GDM1 (cell line): Measurements from ENCODE around the gene CAMK2N2.

ENCODE experiments used
- DNase-seq: peaks from one replicate; lab custom pipeline; 2025; lab: John Stamatoyannopoulos, UW

CAMK2N2 gene

DNA sequence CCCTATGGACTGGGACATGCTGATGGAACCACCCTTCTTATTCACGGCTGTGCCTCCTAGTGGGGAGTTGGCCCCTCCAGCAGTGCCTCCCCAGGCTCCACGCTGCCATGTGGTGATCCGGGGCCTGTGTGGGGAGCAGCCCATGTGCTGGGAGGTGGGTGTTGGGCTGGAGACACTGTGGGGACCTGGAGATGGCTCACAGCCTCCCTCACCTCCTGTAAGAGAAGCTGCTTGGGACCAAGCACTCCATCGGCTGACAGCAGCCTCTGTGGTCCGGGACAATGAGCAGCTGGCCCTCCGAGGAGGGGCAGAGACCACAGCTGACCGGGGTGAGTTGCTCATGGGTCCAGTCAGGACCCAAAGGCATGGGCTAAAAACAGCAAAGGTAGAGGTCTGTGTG, 21.6 kb downstream of the CAMK2N2 start:
- no peak for DNase-seq

DNA sequence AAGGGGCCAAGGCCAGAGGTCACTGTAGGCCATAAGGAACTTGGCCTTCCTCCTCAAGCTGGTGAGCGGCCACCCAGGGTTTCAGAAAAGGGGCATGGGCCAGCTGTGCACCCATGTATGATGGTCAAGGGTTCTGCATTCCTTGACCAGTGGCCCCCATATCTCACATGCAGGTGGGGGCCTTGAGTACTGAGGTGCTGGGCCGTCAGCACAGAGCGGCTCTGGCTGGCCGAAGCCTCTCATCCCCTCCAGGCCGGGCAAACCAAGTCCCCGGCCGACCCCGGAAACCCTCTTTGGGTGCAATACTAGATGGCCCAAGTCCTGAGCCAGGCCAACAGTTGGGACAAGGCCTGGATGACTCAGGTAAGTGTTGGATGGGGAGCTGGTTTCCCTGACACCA, 22.1 kb downstream of the CAMK2N2 start:
- DNase-seq = no peak

- no peak for DNase-seq
Observed at GRCh38 chr3:184238246-184238818, 23.0 kb downstream of the CAMK2N2 start.

- DNase-seq = no peak
Observed at GRCh38 chr3:184237807-184238206, 23.5 kb downstream of the CAMK2N2 start.

- no peak for DNase-seq
Observed at GRCh38 chr3:184237211-184237610, 24.1 kb downstream of the CAMK2N2 start.

DNA sequence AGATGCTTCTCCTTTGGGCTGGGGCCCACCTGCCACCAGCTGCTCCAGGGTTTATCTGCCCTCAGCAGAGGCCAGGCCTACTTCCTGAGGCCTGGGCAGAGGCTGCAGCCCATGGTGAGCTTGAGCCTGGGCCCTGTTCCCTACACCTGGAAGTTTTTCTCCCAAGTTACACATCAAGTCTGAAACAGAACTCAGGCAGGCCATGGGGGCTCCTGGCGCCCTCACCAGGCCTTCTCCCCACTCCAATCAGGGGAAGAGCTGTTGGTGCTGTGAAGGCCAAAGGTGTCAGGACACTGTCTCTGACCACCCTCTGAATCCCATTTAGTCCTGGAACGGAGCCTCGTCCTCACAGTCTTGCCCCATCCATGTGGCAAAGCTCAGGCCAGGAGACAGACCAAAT, 24.7 kb downstream of the CAMK2N2 start:
- no peak for DNase-seq

DNA sequence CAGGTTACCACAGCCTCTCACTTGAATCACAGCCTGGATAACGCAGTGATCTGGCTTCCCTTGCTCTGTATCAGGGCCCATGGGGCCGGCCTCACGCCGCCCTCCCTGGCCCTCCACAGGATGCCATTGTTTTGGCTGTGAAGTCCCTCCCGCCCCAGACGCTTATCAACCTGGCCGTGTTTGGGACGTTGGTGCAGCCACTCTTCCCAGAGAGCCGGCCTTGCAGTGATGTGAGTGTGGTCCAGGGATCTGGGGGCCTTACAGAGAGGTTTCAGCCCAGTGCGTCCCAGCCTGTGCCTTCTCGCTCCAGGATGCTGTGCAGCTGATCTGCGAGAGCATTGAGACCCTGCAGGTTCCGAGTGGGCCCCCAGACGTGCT, 25.3 kb downstream of the CAMK2N2 start:
- no peak for DNase-seq

- no peak for DNase-seq
Observed at GRCh38 chr3:184235381-184236032, 25.8 kb downstream of the CAMK2N2 start.

DNA sequence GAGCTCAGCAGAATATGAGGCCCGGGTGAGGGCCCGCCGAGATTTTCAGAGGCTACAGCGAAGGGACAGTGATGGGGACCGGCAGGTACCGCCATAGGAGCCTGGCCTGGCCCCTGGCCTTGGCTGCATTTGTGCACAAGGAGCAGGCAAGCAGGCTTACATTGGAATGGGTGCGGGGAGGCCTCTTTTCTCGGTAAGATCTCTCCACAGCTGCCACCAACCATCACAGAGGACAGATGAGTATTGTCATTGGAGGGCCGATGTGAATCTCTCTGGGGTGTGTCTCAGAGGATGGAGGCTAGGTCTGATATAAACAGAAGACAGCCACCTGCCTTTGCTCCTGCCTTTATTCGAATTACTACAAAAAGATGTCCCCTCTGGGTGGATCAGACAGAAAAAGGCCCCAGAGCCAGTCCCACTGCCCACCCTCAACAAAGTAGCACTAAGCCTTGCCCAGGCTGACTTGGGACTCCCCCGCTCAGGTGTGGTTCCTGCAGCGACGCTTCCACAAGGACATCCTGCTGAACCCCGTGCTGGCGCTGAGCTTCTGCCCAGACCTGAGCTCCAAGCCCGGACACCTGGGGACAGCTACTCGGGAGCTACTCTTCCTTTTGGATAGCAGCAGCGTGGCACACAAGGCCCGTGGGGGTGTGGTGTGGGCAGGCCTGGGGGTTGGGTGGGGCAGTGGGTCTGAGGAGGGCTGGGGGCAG, 26.5 kb downstream of the CAMK2N2 start:
- no peak for DNase-seq

GRCh38 chr3:184234224-184234623, 27.1 kb downstream of the CAMK2N2 start:
- DNase-seq = no peak

- DNase-seq = no peak
Observed at GRCh38 chr3:184233127-184233843, 28.1 kb downstream of the CAMK2N2 start.

DNA sequence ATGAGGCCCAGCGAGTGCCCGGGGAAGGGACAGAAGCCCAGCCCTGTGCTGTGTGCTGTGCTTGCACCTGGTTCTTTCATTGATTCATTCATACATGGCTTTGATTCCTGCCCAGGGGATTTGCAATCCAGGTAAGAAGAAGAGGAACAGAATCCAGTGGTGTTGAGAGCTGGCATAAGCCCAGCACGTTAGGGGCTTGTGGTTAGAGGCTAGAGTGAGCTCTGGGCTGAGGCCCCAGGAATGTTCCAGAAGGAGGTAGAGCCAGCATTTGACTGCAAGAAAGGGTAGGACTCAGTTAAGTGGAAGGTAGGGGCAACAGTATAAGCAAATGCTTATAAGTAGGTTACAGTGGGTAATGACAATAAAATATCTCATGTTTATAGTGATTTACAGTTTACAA, 29.7 kb downstream of the CAMK2N2 start:
- no peak for DNase-seq

DNA sequence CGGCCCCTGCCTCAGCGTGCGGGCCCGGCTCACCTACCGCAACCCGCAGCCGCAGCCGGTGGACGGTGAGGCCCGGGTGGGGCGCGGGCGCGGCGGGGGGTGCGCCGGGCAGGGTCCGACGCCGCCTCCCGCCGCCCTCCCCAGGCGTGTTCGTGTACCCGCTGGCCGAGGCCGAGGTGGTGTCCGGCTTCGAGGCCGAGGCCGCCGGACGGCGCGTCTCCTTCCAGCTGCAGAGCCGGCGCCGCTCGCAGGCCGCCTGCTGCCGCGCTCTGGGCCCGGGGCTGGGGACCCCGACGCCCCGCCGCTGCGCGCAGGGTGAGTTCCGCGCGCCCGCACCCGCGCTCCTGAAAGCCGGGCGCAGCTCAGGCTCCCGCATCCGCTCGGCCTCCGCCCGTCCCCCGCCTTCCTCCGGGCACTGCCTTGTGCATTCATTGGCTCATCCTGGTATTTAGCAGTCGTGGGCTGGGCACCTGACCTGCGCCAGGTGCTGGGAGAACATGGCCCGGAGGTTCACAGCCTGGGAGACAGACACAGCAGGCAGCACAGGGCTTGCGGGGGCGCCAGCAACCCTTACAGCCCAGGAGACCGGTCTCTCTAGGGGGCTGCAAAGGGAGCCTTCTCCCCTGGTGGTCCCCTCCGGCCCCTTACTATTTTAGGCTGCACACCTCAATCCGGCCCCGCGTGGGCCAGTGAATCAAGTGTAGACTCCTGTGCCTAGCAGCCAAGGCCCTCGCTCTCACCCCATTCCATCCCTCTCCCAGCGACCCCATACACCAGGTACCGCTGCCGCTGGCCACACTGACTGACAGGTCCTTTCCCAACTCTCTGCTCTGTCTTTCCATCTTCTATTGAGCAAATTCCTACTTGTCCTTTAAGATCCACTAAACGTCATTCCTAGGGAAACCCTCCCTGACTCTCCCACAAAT, 30.5 kb downstream of the CAMK2N2 start:
- no peak for DNase-seq

DNA sequence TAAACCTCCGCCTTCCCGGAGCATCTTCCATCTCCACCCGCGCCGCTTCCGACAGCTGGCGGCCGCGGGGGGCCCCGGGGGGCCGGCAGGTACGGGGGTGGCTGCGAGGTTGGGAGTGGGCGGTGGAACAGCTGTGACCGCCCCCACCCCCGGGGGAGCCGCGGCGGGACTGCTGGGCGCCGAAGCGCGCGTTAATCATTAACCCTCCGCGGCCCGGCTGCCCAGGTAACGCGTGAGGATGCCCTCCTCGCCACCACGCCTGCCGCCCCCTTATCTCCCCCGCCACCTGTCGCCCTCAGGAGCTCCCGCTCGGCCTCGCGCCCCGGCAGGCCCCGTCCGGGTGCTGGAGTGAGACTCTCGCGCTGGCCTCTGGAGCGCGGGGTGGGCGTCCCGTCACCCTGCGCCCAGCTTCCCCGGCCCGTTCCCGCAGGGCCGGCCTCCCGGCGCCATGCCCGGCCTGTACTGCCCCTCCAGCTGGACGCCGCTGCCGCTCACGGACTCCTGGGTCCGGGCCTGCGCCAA, 31.2 kb downstream of the CAMK2N2 start:
- no peak for DNase-seq

DNA sequence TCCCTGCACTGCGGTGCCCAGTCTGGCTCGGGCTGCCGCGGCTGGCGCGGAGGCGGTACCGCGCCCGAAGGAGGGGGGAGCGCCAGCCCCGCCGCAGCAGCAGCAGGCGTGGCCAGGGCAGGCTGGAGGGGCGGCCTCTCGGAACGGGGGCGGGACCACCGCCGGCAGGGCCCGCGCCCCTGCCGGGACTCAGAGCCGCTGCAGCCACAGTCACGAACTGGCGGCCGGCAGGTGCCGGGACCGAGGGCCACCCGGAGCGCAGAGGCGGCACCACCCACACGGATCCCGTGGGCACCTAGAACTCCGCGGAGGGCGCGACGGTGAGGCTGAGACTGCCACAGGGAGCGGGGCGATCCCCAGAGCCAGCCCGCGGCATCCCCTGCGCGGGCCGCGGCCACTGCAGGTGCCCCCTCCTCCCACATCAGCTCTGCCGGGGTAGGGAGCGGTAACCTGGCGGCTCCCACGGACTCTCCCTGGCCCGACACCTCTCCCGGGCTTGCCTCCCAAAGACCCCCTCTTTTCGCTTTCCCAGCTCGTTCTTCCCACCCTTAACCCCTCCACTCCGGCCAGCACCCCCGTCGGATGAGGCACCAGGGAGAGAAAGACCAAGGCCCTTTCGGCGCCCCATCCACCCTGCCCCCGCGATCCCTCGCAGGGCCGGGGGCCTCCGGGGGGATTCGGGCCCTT, 31.8 kb downstream of the CAMK2N2 start, which contains the start of gene VWA5B2:
Gene VWA5B2, plus strand, starts transcription at position 192 of the 687 bp plus-strand sequence. CDS start 944 bp downstream, outside the sequence.
- DNase-seq = peak; percentile 27

- no peak for DNase-seq
Observed at GRCh38 chr3:184228376-184229137, 32.8 kb downstream of the CAMK2N2 start.

DNA sequence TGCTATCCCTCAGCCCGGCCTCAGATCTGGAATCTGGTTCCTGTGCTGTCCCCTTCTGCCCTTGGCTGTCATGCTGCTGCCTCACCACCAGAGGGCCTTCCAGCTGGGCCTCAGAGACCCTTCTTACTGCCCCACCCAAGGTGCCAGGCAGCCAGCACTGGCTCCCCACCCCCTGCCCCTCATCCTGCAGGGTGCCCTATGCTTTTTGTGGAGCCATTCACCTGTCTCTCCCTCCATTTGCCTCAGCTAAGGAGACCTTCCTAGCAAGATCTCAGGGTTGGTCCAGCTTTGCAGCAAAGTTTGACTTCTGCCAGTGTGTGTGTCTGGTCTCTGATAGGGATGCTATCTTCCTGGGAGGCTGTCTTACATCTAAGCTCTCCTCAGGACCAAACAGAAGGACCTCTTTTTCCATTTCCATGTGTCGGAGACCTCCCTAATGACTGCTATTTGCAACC, 33.8 kb downstream of the CAMK2N2 start:
- peak; percentile 21 for DNase-seq

DNA sequence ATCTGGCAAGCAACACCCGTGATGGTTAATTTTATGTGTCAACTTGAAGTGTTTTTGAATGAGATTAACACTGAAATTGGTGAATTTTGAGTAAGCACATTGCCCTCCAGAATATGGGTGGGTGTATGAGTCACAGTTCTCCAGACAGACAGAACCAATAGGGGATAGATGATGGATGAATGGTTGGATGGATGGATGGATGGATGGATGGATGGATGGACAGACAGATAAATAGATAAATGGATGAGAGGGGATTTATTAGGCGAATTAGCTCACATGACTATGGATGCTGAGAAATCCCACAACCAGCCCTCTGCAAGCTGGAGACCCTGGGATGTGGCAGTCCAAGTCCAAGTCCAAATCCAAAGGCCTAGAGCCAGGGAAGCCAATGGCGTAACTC, 37.4 kb downstream of the CAMK2N2 start:
- DNase-seq = no peak

DNA sequence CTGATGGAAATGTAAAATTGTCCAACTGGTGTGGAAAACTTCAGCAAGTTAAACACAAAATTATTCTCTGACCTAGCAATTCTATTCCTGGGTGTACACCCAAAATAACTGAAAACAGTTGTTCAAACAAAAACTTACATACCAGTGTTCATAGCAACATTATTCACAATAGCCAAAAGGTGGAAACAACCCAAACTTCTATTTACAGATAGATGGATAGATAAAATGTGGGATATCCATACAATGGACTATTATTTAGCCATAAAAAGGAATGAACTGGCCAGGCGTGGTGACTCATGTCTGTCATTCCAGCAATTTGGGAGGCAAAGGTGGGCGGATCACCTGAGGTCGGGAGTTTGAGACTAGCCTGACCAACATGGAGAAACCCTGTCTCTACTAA, 38.8 kb downstream of the CAMK2N2 start:
- no peak for DNase-seq

DNA sequence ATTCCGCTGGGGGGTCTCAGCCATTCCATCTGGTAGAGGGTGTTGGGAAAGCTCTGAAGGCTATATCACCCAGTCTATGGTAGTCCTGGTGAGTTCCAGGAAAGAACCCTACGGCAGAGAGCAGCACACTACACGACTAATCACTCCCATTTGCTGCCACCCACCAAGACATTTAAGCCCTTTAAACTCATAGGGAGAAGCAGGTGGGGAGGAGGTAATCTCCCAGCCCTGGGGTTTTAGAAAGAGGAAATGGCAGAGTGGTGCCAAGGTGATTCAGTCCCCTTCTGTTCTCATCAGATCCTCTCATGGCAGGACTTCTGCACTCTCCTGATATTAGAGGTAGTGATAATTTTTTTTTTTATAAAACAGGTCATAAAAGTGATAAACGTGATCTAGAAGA, 42.5 kb downstream of the CAMK2N2 start:
- no peak for DNase-seq
